Measurements from ENCODE around the gene LDLRAD4.

The LDLRAD4 gene

GRCh38 chr18:13387855-13388548 is 169.4 kb downstream of the LDLRAD4 start:
- DNase-seq (ENCODE audit: low read depth): no peak
- in situ Hi-C loops (cut with HindIII; ENCODE audit: low sequenced_read_pairs): no loop called here
- H3K4me3 ChIP-seq (ENCODE audit: low read depth, low read length): no peak overlapping the region
- TF ChIP-seq CTCF (IDR thresholded peaks at IDR 0.05; ENCODE audit: low read depth, low read length, missing control alignments): no peak

GRCh38 chr18:13388586-13389490 is 170.3 kb downstream of the LDLRAD4 start:
- in situ Hi-C loops (cut with HindIII; ENCODE audit: low sequenced_read_pairs): no loop called here
- no peak for DNase-seq (ENCODE audit: low read depth)
- no peak for TF ChIP-seq CTCF (IDR thresholded peaks at IDR 0.05; ENCODE audit: low read depth, low read length, missing control alignments)
- no peak overlapping the region for H3K4me3 ChIP-seq (ENCODE audit: low read depth, low read length)

- in situ Hi-C loops (cut with HindIII; ENCODE audit: low sequenced_read_pairs): loop anchor here (5.0 kb wide), 1 partner anchor 83 kb away; no protein-coding TSS in a partner anchor
- no peak for DNase-seq (ENCODE audit: low read depth)
- TF ChIP-seq CTCF (IDR thresholded peaks at IDR 0.05; ENCODE audit: low read depth, low read length, missing control alignments): no peak
- H3K4me3 ChIP-seq (ENCODE audit: low read depth, low read length): no peak overlapping the region
Measured at GRCh38 chr18:13389491-13390131, 171.1 kb downstream of the LDLRAD4 start.

- TF ChIP-seq CTCF (IDR thresholded peaks at IDR 0.05; ENCODE audit: low read depth, low read length, missing control alignments): no peak
- no peak overlapping the region for H3K4me3 ChIP-seq (ENCODE audit: low read depth, low read length)
- in situ Hi-C loops (cut with HindIII; ENCODE audit: low sequenced_read_pairs): loop anchor here (5.0 kb wide), 1 partner anchor 82 kb away; no protein-coding TSS in a partner anchor
- no peak for DNase-seq (ENCODE audit: low read depth)
Measured at GRCh38 chr18:13390196-13390595, 171.6 kb downstream of the LDLRAD4 start.

GRCh38 chr18:13390711-13391110 is 172.2 kb downstream of the LDLRAD4 start:
- H3K4me3 ChIP-seq (ENCODE audit: low read depth, low read length): no peak overlapping the region
- TF ChIP-seq CTCF (IDR thresholded peaks at IDR 0.05; ENCODE audit: low read depth, low read length, missing control alignments): no peak
- in situ Hi-C loops (cut with HindIII; ENCODE audit: low sequenced_read_pairs): loop anchor here (5.0 kb wide), 1 partner anchor 82 kb away; no protein-coding TSS in a partner anchor
- DNase-seq (ENCODE audit: low read depth): no peak

Data from astrocyte of the cerebellum (primary cell).